Panc1 (cell line): ENCODE measurements around the gene METTL2B. TPM values are rescaled to one million over a fixed set of nuclear protein-coding genes. Genes with fewer than 3 reads are reported as not detected.
"Not testable (repeated sequence)": the region's sequence is repeated elsewhere in the genome, so short reads cannot be mapped to it uniquely, and the experiment has no call there.

Experiments
- ATAC-seq: fragments of 200-7000 bp; cut with Tn5 transposase; 2 replicates; pipeline ENCODE4 v1.9.1; 2020; ENCODE audit warnings: mild to moderate bottlenecking, moderate library complexity
- BruUV-seq: library from RNA; stranded (reverse); fragments of 400-500 nt; replicated peaks from 2 replicates; lab custom pipeline; 2021; lab: Mats Ljungman, UMichigan
- CTCF ChIA-PET: fragments of 300-600 bp; sonication (Branson Sonifier 250); formaldehyde crosslinking; loops from one replicate; lab custom pipeline; 2022; ENCODE audit warnings: antibody characterized with exemption; lab: Charles Lee
- POLR2A ChIA-PET: fragments of 300-600 bp; sonication (Branson Sonifier 250); formaldehyde crosslinking; loops from one replicate; lab custom pipeline; 2022; ENCODE audit warnings: antibody characterized with exemption; lab: Charles Lee
- DNase-seq: peaks from one replicate; pipeline ENCODE4 v3.0.0-alpha.2; 2010; ENCODE audit warnings: low read depth, low spot score
- H3K27ac ChIP-seq: 2 replicates; pipeline ENCODE4 v1.5.1; 2011; ENCODE audit warnings: mild to moderate bottlenecking, low read length, inconsistent platforms
- H3K27me3 ChIP-seq: fragments of 200-500 bp; sonication (Bioruptor generic); 2 replicates; pipeline ENCODE4 v1.6.0; 2014; ENCODE audit warnings: low read length, inconsistent platforms; ENCODE audit not compliant: control insufficient read depth, insufficient read depth
- H3K36me3 ChIP-seq: fragments of 200-500 bp; sonication (Bioruptor generic); 2 replicates; pipeline ENCODE4 v1.5.1; 2014; ENCODE audit warnings: inconsistent platforms, mild to moderate bottlenecking, low read length, moderate library complexity; ENCODE audit not compliant: control insufficient read depth, insufficient read depth
- H3K4me1 ChIP-seq: 2 replicates; pipeline ENCODE4 v1.5.1; 2011; ENCODE audit warnings: inconsistent platforms, mild to moderate bottlenecking, low read length, moderate library complexity; ENCODE audit not compliant: control insufficient read depth, insufficient read depth
- H3K4me3 ChIP-seq, 2 experiments: 2 replicates each; pipeline ENCODE4 v1.5.1; 2011 to 2012; ENCODE audit warnings: low read depth in 2 of 2, low read length in 2 of 2, mild to moderate bottlenecking in 2 of 2, inconsistent platforms in 1 of 2, moderate library complexity in 1 of 2
- H3K9me3 ChIP-seq: fragments of 200-500 bp; sonication (Bioruptor generic); 2 replicates; pipeline ENCODE4 v1.5.1; 2014; ENCODE audit warnings: low read depth, mild to moderate bottlenecking, inconsistent platforms, low read length, moderate library complexity; ENCODE audit not compliant: control insufficient read depth, insufficient read depth
- CTCF ChIP-seq: fragments of 450-650 bp; IDR thresholded peaks from 2 replicates; pipeline ENCODE4 v1.5.1; 2017; ENCODE audit warnings: mild to moderate bottlenecking
- POLR2AphosphoS5 ChIP-seq: IDR thresholded peaks from 2 replicates; pipeline ENCODE4 v1.6.1; 2012; ENCODE audit warnings: mild to moderate bottlenecking, low read depth, low read length, moderate library complexity
- TCF7L2 ChIP-seq: IDR thresholded peaks from 2 replicates; pipeline ENCODE4 v1.6.1; 2011; ENCODE audit warnings: mild to moderate bottlenecking, low read depth, low read length, inconsistent platforms
- in situ Hi-C: cut with HindIII; loops from 2 replicates; pipeline ENCODE4 v1.10.0; 2016; ENCODE audit warnings: low sequenced_read_pairs, low pct_unique_long_range_greater_than_20kb
- intact Hi-C: fragments of 100-400 bp; cut with micrococcal nuclease; formaldehyde crosslinking; loops from one replicate; pipeline ENCODE4 v1.10.0; 2022; ENCODE audit not compliant: unreplicated experiment
- total RNA-seq: library from RNA; stranded (reverse); gene quantifications from one replicate; pipeline ENCODE4 v1.2.1, GENCODE V29; 2021; ENCODE audit not compliant: unreplicated experiment
- TF ChIP-seq, protein P1 (sequence below), 2 experiments: IDR thresholded peaks; 2 replicates each; pipeline ENCODE4 v1.6.1; 2011 to 2012; ENCODE audit warnings: low read depth in 2 of 2, control low read depth in 1 of 2, low read length in 1 of 2, mild to moderate bottlenecking in 1 of 2, moderate library complexity in 1 of 2; ENCODE audit not compliant: insufficient read depth in 1 of 2

The METTL2B gene
- total RNA-seq, 1 experiment from 2014 or later: 43.6 TPM

DNA sequence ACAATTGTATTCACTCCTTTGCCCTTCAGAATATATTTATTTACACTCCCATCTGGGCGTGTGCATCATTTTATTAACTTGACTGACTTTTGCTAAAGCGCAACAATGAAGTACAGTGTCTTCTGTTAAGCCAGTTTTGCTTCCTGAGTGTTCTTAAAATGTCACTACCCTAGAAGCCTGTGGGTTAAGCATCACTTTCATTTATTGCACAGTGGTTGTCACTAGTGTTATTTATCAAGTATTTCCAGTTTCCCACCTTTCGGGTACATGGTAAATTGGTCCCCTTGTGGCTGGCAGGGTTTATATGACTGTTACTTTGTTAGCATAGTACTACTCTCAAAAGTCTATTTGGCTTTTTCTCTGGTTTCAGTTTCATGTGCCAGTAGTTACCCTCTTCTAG, 17.6 kb upstream of the METTL2B start:
- TF ChIP-seq POLR2AphosphoS5 (peak; percentile 20; the same call in 1 of the 2 replicates), CTCF (no peak)
- Histone ChIP-seq H3K4me3 (peak overlapping the region; percentile 70 to 85; a peak in 3 of 4 replicates), H3K9me3 (no peaks in the 10 kb centered on the region), H3K4me1 (peaks cover 49% of the 10 kb centered on the region), H3K27ac (peak overlapping the region; percentile 93), H3K36me3 (0 out of 2 replicates have a peak, but pooled peaks cover 7% of the 10 kb centered on the region), H3K27me3 (no peaks in the 10 kb centered on the region)
- CTCF ChIA-PET: interaction anchor here (1.0 to 4.2 kb wide), 4 partner anchors 17 to 49 kb away, joined by 3 to 133 read pairs (median 7); partner anchors contain the start of gene IMPDH1
- BruUV-seq: no TSS peak
- in situ Hi-C loops: no loop called here
- intact Hi-C loops: loop anchor here (1.0 to 2.0 kb wide), 2 partner anchors 24 to 32 kb away; no protein-coding TSS in a partner anchor
- DNase-seq (no peak), ATAC-seq (no peak)
- POLR2A ChIA-PET: no interaction called here

DNA sequence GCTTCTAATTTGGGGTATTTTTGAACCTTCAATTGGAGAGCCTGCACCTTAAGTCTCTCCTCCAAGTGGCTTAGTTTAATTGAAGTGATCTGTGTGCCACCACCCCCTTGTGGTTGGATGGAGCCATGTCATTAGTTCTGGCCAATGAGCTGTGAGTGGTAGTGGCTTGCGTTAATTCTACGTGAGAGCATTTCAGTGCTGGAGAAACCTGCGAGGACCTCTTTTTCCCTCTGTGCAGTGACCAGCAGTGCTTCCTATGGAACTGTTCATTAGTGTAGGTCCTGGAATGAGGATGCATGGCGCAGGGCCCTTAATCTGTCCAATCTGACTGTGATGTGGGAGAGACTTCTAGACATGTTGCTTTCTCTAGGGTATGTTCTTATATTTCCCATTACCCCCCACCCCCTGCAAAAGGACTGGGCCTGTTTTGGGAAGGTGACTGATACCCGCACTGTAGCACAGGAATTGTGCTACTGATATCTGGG, 17.1 kb upstream of the METTL2B start:
- POLR2A ChIA-PET: interaction anchor here (0.6 kb wide), 2 partner anchors 19 to 24 kb away, joined by 3 to 5 read pairs; no protein-coding TSS in a partner anchor
- H3K36me3 ChIP-seq: 0 out of 2 replicates have a peak, but pooled peaks cover 7% of the 10 kb centered on the region
- peaks cover 45% of the 10 kb centered on the region for H3K4me1 ChIP-seq
- no peak for DNase-seq
- peak overlapping the region; percentile 93 for H3K27ac ChIP-seq
- no peaks in the 10 kb centered on the region for H3K27me3 ChIP-seq
- in situ Hi-C loops: no loop called here
- intact Hi-C loops: loop anchor here (1.0 to 2.0 kb wide), 2 partner anchors 25 to 32 kb away; no protein-coding TSS in a partner anchor
- peak; percentile 64 for ATAC-seq
- no peaks in the 10 kb centered on the region for H3K9me3 ChIP-seq
- CTCF ChIA-PET: interaction anchor here (0.6 to 4.2 kb wide), 6 partner anchors 18 to 625 kb away, joined by 3 to 133 read pairs (median 7); partner anchors contain the start of gene IMPDH1
- H3K4me3 ChIP-seq: peak overlapping the region in 1 of 2 experiments; percentile 70; a peak in 2 of 4 replicates
- no TSS peak for BruUV-seq
- TF ChIP-seq CTCF (peak; percentile 86), TCF7L2 (no peak)

DNA sequence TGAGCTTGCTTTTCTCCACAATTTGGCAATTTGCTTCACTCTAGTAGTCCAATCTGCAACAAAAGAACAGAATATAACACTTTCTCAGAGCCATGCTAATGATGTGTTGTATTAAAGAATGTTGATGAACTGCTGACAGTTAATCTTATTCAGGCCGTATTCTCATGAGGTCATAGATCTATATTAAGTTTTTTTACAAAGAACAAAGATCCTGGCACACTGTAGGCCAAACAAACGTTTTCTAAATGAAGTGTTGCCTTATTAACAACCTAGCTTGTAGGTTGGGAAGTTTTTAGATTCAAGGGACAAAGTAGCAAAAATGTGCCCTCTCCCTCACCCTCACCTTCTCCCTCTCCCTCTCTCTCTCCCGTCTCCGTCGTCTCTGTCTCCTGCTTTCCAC, 14.1 kb upstream of the METTL2B start:
- ATAC-seq (no peak), DNase-seq (no peak)
- intact Hi-C loops (no loop called here), in situ Hi-C loops (no loop called here)
- Histone ChIP-seq H3K27ac (0 out of 2 replicates have a peak overlapping the region, but pooled peaks have one; percentile 12), H3K36me3 (0 out of 2 replicates have a peak, but pooled peaks cover 2% of the 10 kb centered on the region), H3K4me3 (no peak overlapping the region), H3K27me3 (no peaks in the 10 kb centered on the region), H3K4me1 (peaks cover 29% of the 10 kb centered on the region), H3K9me3 (no peaks in the 10 kb centered on the region)
- ChIA-PET POLR2A (no interaction called here), CTCF (interaction anchor here (4.2 kb wide), 1 partner anchor 33 kb away, joined by 133 read pairs; no protein-coding TSS in a partner anchor)
- BruUV-seq: no TSS peak
- TF ChIP-seq POLR2AphosphoS5: no peak
- no peak for TF ChIP-seq CTCF
- TF ChIP-seq, protein P1, sequence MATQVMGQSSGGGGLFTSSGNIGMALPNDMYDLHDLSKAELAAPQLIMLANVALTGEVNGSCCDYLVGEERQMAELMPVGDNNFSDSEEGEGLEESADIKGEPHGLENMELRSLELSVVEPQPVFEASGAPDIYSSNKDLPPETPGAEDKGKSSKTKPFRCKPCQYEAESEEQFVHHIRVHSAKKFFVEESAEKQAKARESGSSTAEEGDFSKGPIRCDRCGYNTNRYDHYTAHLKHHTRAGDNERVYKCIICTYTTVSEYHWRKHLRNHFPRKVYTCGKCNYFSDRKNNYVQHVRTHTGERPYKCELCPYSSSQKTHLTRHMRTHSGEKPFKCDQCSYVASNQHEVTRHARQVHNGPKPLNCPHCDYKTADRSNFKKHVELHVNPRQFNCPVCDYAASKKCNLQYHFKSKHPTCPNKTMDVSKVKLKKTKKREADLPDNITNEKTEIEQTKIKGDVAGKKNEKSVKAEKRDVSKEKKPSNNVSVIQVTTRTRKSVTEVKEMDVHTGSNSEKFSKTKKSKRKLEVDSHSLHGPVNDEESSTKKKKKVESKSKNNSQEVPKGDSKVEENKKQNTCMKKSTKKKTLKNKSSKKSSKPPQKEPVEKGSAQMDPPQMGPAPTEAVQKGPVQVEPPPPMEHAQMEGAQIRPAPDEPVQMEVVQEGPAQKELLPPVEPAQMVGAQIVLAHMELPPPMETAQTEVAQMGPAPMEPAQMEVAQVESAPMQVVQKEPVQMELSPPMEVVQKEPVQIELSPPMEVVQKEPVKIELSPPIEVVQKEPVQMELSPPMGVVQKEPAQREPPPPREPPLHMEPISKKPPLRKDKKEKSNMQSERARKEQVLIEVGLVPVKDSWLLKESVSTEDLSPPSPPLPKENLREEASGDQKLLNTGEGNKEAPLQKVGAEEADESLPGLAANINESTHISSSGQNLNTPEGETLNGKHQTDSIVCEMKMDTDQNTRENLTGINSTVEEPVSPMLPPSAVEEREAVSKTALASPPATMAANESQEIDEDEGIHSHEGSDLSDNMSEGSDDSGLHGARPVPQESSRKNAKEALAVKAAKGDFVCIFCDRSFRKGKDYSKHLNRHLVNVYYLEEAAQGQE (IDR thresholded peaks at IDR 0.05; ENCODE audit: insufficient read depth in 1 of 2, low read depth in 2 of 2, low read length in 1 of 2): no peak

DNA sequence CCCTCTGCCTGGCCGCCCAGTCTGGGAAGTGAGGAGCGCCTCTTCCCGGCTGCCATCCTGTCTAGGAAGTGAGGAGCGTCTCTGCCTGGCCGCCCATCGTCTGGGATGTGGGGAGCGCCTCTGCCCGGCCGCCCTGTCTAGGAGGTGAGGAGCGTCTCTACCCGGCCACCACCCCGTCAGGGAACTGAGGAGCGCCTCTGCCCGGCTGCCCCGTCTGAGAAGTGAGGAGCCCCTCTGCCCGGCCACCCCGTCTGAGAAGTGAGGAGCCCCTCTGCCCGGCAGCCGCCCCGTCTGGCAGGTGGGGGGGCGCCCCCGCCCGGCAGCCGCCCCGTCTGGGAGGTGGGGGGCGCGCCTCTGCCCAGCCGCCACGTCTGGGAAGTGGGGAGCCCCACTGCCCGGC, 13.2 kb upstream of the METTL2B start:
- H3K27me3 ChIP-seq, H3K4me3 ChIP-seq, H3K9me3 ChIP-seq, CTCF ChIA-PET, DNase-seq, POLR2A ChIA-PET, ATAC-seq, intact Hi-C loops, in situ Hi-C loops, H3K36me3 ChIP-seq, BruUV-seq, H3K27ac ChIP-seq: not testable (repeated sequence)
- H3K4me1 ChIP-seq: peaks cover 20% of the 10 kb centered on the region
